ENCODE results near the gene EXOC5.
A peak's percentile ranks its signal among the peaks of the same experiment; 100 is the strongest.
"Not testable (repeated sequence)": the region's sequence is repeated elsewhere in the genome, so short reads cannot be mapped to it uniquely, and the experiment has no call there.

The EXOC5 gene

GRCh38 chr14:57268161-57269069 is at the start of gene EXOC5, which contains the start of gene AP5M1:
EXOC5 (minus strand) TSS chr14:57268905; CDS start chr14:57268648, 257 bp downstream.
AP5M1 (plus strand) TSS chr14:57268971; CDS start chr14:57269315, 344 bp downstream.
- DNase-seq, result peak; percentile 93

GRCh38 chr14:57317248-57317833 is 48.6 kb upstream of the EXOC5 start:
- peak; percentile 61 for DNase-seq

GRCh38 chr14:57314396-57315089 is 45.8 kb upstream of the EXOC5 start:
- no peak for DNase-seq

GRCh38 chr14:57302883-57303282 is 34.2 kb upstream of the EXOC5 start:
- DNase-seq, result no peak

GRCh38 chr14:57299511-57299910 is 30.8 kb upstream of the EXOC5 start:
- DNase-seq, result no peak

GRCh38 chr14:57297852-57298251 is 29.1 kb upstream of the EXOC5 start:
- DNase-seq, result peak; percentile 32

GRCh38 chr14:57295239-57295638 is 26.5 kb upstream of the EXOC5 start:
- DNase-seq, result no peak

- no peak for DNase-seq
Measured at GRCh38 chr14:57293866-57294837, 25.4 kb upstream of the EXOC5 start.

- peak; percentile 9 for DNase-seq
Measured at GRCh38 chr14:57291692-57292647, 23.3 kb upstream of the EXOC5 start.

GRCh38 chr14:57290751-57291150 is 22.0 kb upstream of the EXOC5 start:
- no peak for DNase-seq

GRCh38 chr14:57287745-57288144 is 19.0 kb upstream of the EXOC5 start:
- no peak for DNase-seq

- DNase-seq, result no peak
Measured at GRCh38 chr14:57277062-57277461, 8.4 kb upstream of the EXOC5 start.

- no peak for DNase-seq
Measured at GRCh38 chr14:57275023-57275664, 6.4 kb upstream of the EXOC5 start.

- no peak for DNase-seq
Measured at GRCh38 chr14:57274551-57274950, 5.8 kb upstream of the EXOC5 start.

GRCh38 chr14:57273236-57273635 is 4.5 kb upstream of the EXOC5 start:
- no peak for DNase-seq

GRCh38 chr14:57266065-57266464 is 2.6 kb downstream of the EXOC5 start:
- no peak for DNase-seq

- no peak for DNase-seq
Measured at GRCh38 chr14:57262117-57262516, 6.6 kb downstream of the EXOC5 start.

GRCh38 chr14:57261604-57262003 is 7.1 kb downstream of the EXOC5 start:
- no peak for DNase-seq

- no peak for DNase-seq
Measured at GRCh38 chr14:57259672-57260071, 9.0 kb downstream of the EXOC5 start.

GRCh38 chr14:57258221-57258620 is 10.5 kb downstream of the EXOC5 start:
- not testable (repeated sequence) for DNase-seq

- DNase-seq, result no peak
Measured at GRCh38 chr14:57254884-57255283, 13.8 kb downstream of the EXOC5 start.

Data from NCI-H526 treated with DMSO at 0.1 percent for 48 hours (cell line).